GM10847 (cell line): Measurements from ENCODE around the gene ATP6V0A1.

Experiments used
- POLR2A ChIP-seq: IDR thresholded peaks from 2 replicates; pipeline ENCODE4 v1.6.1; 2011; ENCODE audit not compliant: insufficient read length; ENCODE audit errors: extremely low read depth

ATP6V0A1 gene

DNA sequence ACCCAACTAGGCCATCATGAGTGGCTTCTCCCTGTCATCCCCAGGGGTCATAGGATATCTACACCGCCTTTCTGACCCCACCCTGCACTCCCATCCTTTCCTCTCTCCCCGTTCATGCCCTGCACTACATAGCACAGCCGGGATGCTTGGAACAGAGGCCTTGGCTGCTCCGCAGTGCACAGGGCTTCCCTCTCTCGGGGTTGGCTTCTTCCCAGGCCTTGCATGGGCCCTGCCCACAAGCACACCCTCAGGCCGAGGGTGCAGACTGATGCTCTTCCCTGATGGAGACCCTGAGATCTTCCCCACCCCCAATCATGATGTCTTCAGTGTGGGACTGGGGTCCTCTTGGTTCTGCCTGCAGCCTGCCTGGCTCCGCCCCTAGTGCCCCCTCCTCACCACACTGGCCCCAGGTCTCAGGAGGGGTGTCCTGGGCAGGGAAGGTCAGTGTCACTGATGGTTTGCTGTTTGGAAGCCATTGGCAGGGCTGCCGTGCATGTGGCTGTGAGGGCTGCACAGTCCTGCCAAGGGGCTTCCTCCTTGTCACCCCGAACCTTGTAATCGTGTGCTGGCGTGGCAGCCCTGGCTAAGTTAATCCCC is 63.1 kb downstream of the ATP6V0A1 start:
- no peak for TF ChIP-seq POLR2A

DNA sequence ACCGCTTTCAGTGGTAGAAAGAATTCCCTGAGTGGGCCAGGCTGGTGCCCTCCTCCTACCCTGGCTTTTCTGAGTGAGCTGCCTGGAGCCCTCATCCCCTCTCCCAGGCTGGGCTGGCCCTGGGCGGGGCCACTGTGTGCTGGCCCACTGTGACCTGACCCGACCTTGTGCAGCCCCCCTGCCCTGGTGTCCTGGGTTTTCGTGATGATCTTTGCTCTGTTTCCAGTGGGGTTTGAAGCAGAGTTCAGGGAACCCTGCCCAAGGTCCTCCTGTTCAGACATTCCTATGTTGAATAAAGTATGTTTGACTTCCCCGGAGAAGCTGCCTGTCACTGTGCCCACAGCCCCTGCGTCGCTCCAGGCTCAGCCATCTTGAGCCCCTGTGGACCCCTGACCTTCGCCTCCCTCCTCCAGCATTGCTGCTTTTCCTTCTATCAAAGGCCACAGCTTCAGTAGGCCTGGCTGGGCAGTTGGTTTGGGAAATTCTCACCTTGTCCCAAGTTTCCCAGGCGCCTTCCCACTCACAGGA is 63.6 kb downstream of the ATP6V0A1 start:
- no peak for TF ChIP-seq POLR2A

DNA sequence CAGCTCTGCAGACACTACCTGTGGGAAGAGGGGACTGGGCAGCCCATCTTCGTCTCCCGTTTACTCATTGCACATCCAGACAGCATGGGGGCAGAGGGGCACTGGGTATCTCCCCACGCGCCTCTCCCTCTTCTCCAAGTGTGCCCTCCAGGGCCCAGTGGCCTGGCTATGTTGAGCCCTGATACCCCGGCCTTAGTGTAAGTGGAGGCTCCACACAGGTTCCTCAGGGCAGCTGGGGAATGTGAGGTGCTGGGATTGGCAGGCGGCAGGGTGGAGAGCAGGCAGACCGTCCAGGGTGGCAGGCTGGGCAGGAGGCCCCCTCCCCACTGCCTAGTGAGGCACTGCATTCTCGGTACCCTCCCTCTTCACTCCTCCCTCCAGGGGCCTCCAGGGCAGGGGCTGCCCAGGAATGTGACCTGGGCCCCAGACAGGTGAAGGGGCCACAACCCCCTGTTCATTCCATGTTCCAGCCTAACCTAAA is 64.2 kb downstream of the ATP6V0A1 start:
- TF ChIP-seq POLR2A: no peak

- TF ChIP-seq POLR2A: no peak
These were observed 66.5 kb downstream of the ATP6V0A1 start for GRCh38 chr17:42525221-42525620.

DNA sequence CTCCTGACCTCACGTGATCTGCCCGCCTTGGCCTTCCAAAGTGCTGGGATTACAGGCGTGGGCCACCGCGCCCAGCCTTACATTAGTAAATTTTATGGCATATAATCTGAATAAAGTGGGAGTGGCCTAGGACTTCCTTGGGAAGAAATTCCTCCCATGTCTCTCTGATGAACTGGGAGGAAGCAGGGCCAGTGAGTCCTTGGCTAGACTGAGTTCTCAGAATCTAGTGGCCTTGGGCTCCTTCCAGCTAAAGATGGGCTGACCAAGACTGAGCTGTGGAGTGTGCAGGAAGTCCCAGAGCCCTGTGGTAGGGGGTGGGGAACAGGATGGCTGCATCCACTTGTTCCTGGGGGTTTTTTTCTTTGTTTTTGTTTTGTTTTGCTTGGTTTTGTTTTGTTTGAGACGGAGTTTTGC is 67.4 kb downstream of the ATP6V0A1 start:
- TF ChIP-seq POLR2A: no peak

GRCh38 chr17:42527932-42528331 is 69.3 kb downstream of the ATP6V0A1 start:
- no peak for TF ChIP-seq POLR2A

GRCh38 chr17:42529061-42529460 is 70.4 kb downstream of the ATP6V0A1 start:
- TF ChIP-seq POLR2A: no peak

- TF ChIP-seq POLR2A: no peak
These were observed 72.3 kb downstream of the ATP6V0A1 start for GRCh38 chr17:42530952-42531454.

DNA sequence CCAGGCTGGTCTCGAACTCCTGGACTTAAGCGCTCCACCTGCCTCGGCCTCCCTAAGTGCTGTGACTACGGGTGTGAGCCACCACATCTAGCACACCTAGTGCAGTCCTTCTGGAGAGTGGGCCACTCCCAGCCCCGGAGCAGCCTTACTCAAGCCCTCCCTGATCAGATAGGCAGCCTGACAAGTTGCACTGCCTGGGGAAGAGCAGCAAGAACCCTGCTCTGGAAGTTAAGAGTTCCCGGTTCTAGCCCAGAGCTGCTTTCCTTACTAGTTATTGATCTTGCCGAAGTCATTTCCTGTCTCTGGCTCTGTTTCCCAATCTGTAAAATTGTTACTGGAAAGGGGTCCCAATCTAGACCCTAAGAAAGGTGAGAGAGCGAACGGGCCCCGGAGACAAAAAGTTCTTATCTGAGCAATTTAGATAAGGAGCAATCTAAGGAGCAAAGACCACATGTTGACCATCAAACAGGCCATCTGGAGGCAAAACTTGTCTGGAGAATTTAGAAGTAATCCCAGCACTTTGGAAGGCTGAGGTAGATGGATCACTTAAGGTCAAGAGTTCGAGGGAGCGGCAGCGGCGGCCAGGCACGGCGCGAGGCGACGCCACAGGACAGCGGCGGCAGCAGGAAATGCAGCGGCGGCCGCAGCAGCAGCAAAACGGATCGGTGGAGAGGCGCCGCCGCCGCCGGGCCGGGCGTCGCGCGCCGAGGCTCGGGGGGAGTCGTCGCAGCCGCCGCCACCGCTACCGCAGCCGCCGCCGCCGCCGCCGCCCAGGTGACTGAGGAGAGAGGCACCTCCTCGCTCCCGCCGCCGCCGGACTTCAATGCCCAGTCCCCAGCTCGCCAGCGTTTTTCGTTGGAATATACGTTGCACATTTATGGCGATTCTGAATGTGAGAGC is 73.0 kb downstream of the ATP6V0A1 start:
- no peak for TF ChIP-seq POLR2A

GRCh38 chr17:42535155-42536047 is 76.7 kb downstream of the ATP6V0A1 start:
- TF ChIP-seq POLR2A: no peak

DNA sequence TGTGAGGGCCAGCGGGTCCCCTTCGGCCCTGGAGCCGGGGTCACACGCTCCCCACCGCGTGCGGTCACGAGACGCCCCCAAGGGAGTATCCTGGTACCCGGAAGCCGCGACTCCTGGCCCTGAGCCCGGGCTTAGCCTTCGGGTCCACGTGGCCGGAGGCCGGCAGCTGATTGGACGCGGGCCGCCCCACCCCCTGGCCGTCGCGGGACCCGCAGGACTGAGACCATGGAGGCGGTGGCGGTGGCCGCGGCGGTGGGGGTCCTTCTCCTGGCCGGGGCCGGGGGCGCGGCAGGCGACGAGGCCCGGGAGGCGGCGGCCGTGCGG is 77.3 kb downstream of the ATP6V0A1 start, which contains the start of gene NAGLU:
NAGLU (plus strand) TSS at position 194 of the 324 bp plus-strand sequence; CDS start at position 226, 32 bp downstream.
- peak; percentile 66 for TF ChIP-seq POLR2A

GRCh38 chr17:42536372-42537155 is 77.9 kb downstream of the ATP6V0A1 start:
- peak; percentile 16 for TF ChIP-seq POLR2A

DNA sequence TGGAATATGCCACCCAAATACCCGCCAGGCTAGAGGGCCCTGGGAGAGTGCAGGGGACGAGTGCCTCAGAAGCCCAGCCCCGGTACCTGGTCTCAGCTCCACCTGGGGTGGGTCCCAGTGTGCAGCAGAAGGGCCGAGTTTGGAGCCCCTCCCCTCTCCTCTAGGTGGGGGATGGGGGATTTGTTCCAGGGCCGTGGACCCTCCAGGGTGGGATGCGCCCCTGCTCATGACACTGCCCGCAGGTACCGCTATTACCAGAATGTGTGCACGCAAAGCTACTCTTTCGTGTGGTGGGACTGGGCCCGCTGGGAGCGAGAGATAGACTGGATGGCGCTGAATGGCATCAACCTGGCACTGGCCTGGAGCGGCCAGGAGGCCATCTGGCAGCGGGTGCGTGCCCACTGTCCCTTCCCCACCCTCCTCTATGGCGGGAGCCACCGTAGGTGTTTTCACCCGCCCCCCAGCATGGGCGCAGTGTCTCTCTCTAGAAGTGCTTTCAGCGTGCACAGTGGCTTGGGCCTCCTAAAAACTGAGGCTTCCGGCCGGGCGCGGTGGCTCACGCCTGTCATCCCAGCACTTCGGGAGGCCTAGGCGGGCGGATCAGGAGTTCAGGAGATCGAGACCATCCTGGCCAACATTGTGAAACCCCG is 78.6 kb downstream of the ATP6V0A1 start:
- no peak for TF ChIP-seq POLR2A
